Heart left ventricle (tissue), 13 donors: Measurements from ENCODE around the gene SEMA3F.

ENCODE experiments used
- POLR2A ChIP-seq, 2 donors: fragments of 450-650 bp; IDR thresholded peaks; one replicate each; pipeline ENCODE4 v1.6.1; 2017; ENCODE audit warnings: antibody characterized with exemption in 2 of 2, mild to moderate bottlenecking in 2 of 2, moderate library complexity in 2 of 2
- TF ChIP-seq, protein P1 (sequence below), 12 donors: fragments of 200-600 bp; sonication (generic) in 4 of 12; IDR thresholded peaks; one replicate each; pipeline versions ENCODE4 v1.5.0 to v1.8.0; 2018 to 2022; ENCODE audit warnings: antibody characterized with exemption in 12 of 12, mild to moderate bottlenecking in 5 of 12
- donor health status: ischemic (EF 13 %, LVEDD 7.1; RV severe dilation, severe dysfunction).
- donor health status: DM: no; HTN: yes; CAD: no.
- donor health status: DM: no; HTN: no; CAD: no.
- donor health status: ischemic (EF 25% LVEDD 6.9; RV normal size, moderate dysfunction).
- donor health status: ischemic (EF 25% LVEDD 5.7; RV mildly dilated, moderate dysfunction).
- donor health status: ischemic (EF 35%, LVEDD 5.7; RV mildly dilated, moderate dysfunction).
- donor health status: nonischemic (EF 11% LVEDD 7.7; RV severe dilation, severe dysfunction).
- donor health status: DM: yes; HTN: yes; CAD: no.
- donor health status: PGD.
- donor health status: ischemic (EF 29% LVEDD 5.4; RV normal size, mild dysfunction).
- donor health status: nonischemic (EF 23%, LVEDD 6.1; RV moderate dilation, normal function).

DNA sequence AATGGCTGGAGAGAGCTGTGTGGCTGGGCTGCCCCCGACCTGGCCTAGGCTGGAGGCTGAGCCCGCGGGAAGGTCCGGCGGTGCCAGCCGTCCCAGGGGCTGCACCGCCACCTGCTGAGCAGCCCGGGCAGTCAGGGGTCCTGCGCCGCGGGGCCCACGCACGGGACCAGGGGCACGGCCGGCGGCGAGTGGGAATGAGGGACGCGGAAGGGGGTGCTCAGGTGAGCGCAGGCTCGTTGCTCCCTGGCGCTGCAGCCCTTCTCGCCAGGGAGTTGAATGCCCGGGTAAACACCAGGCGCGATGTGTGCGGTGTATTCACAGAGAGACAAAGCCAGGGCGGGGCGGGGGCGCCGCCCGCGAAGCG lies 666 bp upstream of the SEMA3F start:
- TF ChIP-seq, protein P1, sequence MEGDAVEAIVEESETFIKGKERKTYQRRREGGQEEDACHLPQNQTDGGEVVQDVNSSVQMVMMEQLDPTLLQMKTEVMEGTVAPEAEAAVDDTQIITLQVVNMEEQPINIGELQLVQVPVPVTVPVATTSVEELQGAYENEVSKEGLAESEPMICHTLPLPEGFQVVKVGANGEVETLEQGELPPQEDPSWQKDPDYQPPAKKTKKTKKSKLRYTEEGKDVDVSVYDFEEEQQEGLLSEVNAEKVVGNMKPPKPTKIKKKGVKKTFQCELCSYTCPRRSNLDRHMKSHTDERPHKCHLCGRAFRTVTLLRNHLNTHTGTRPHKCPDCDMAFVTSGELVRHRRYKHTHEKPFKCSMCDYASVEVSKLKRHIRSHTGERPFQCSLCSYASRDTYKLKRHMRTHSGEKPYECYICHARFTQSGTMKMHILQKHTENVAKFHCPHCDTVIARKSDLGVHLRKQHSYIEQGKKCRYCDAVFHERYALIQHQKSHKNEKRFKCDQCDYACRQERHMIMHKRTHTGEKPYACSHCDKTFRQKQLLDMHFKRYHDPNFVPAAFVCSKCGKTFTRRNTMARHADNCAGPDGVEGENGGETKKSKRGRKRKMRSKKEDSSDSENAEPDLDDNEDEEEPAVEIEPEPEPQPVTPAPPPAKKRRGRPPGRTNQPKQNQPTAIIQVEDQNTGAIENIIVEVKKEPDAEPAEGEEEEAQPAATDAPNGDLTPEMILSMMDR (IDR thresholded peaks at IDR 0.05), result peak in 9 of 12 donors; percentile 7 to 49 (median 32)
- no peak for TF ChIP-seq POLR2A (IDR thresholded peaks at IDR 0.05)
